Dedifferentiated amniotic fluid mesenchymal stem cell (primary cell): ENCODE data around the gene GAL3ST1.
"Not testable (repeated sequence)": the region's sequence is repeated elsewhere in the genome, so short reads cannot be mapped to it uniquely, and the experiment has no call there.

ENCODE experiments used
- DNase-seq: peaks from one replicate; pipeline ENCODE4 v3.0.0-alpha.2; 2016; ENCODE audit errors: extremely low spot score

Gene GAL3ST1

GRCh38 chr22:30574095-30574981 lies at the start of gene GAL3ST1:
Gene GAL3ST1 (minus strand): TSS chr22:30574665. CDS start chr22:30557392, 17,273 bp downstream.
- DNase-seq = no peak

DNA sequence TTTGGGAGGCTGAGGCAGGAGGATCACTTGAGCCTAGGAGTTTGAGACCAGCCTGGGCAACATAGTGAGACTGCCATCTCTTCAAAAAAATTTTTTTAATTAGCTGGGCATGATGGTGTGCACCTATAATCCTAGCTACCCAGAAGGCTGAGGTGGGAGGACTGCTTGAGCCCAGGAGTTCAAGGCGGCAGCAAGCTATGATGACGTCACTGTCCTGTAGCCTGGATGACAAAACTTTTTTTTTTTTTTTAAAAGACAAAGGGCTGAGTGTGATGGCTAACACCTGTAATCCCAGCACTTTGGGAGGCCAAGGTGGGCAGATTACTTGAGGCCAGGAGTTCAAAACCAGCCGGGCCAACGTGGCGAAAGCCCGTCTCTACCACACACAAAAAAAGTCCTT lies 45.4 kb upstream of the GAL3ST1 start:
- DNase-seq = not testable (repeated sequence)

DNA sequence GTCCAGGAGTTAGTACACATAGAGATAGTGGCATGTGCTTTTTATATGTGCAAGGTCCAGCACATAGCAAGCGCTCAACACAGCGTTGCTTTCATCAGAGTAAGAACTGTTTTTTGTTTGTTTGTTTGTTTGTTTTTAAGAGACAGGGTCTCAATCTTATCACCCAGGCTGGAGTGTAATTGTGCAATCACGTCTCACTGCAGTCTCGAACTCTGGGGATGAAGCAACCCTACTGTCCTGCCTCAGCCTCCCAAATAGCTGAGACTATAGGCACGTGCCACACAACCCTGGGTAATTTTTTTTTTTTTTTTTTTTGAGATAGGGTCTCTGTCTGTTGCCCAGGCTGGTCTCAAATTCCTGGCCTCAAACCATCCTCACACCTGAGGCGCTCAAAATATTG lies 43.4 kb upstream of the GAL3ST1 start:
- no peak for DNase-seq

GRCh38 chr22:30615543-30615954 lies 41.1 kb upstream of the GAL3ST1 start:
- DNase-seq = no peak

DNA sequence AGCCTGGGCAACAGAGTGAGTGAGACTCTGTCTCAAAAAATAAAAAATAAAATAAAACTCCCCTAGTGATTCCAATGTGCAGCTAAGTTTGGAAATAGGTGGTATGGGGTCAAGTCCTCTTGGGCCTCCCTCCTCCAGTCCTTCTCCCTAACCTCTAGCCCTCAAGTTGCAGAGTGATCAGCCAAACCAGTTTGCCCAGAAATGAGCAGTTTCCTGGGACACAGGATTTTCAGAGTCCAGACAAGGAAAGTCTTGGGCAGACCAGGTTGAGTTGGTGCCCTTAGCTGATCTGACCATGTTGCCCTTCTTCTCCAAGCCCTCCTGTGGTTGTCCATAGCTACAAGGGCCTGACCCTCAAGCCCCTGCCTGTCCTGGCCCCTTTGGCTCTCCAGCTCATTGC lies 40.4 kb upstream of the GAL3ST1 start:
- DNase-seq = no peak

GRCh38 chr22:30614268-30614667 lies 39.8 kb upstream of the GAL3ST1 start:
- DNase-seq = no peak

DNA sequence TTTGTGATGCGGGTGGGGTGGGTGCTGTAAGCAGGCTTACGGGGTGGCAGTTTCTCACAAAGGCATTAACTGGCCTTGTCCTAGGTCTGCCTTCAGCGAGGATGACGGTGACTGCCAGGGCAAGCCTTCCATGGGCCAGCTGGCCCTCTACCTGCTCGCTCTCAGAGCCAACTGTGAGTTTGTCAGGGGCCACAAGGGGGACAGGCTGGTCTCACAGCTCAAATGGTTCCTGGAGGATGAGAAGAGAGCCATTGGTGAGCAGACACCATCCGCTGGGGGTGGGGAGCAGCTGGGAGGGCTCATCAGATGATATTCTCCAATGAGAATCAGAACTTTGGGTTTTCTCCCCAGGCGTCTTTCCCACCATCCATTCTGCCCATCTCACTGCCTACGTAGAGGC lies 38.3 kb upstream of the GAL3ST1 start:
- DNase-seq = no peak

DNA sequence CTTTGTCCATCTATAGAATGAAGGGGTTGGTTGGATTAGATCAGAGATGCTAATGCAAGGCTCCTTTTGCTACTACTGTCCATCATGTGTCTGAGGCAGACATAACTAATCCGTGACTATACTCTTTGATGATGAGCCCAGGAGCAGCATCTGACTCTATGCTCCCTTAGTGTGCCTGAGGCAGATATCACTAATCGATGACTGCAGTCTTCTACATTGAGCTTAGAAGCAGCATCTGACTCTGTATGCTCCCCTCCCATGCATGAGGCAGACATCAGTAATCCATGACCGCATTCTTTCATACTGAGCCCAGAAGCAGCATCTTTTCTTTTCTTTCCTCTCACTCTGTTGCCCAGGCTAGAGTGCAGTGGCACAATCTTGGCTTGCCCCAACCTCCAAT lies 36.7 kb upstream of the GAL3ST1 start:
- no peak for DNase-seq

GRCh38 chr22:30610299-30610698 lies 35.8 kb upstream of the GAL3ST1 start:
- DNase-seq = no peak

- DNase-seq = peak; percentile 71
Observed at GRCh38 chr22:30609260-30610185, 35.1 kb upstream of the GAL3ST1 start.

DNA sequence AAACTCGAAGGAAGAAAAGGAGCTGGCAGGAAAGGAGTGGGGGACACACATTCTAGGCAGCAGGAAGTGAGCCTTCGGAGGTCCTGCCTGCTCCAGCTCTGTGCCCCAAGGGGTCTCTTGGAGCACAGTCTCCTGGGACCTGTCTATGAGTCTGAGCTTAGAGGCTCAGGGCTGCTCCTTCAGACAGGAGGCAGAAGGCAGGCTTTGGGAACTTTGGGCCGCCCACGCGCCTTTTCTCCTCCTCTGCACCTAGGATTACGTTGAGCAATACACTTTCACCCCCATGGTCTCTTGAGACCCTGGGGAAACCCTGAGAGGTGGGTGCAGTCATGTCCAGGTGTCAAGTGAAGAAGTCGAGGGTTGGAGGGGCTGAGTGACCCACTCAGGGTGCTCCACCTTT lies 33.5 kb upstream of the GAL3ST1 start:
- no peak for DNase-seq

DNA sequence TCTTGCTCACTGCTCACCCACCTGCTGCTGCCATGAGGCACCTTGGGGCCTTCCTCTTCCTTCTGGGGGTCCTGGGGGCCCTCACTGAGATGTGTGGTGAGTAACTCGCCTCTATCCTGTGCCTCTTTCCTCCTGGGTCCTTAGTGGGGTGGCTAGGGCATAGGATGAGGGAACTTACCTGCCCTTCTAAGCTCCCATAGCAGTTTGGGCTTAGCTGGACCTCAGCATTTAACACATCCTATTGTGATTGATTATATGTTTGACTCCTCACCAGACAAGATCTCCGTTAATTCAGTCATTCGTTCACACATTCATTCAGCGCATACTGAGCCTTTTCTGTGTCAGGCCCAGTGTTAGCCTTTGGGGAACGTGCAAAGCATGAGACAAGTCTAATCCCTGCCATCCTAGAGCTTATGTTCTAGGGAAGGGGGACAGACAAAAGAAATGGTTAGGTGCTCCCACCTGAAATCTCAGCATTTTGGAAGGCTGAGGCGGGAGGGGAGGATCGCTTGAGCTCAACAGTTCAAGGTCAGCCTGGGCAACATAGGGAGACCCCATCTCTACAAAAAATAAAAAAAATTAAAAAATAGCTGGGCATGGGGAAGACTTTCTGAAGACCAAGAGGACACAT lies 33.0 kb upstream of the GAL3ST1 start:
- no peak for DNase-seq

DNA sequence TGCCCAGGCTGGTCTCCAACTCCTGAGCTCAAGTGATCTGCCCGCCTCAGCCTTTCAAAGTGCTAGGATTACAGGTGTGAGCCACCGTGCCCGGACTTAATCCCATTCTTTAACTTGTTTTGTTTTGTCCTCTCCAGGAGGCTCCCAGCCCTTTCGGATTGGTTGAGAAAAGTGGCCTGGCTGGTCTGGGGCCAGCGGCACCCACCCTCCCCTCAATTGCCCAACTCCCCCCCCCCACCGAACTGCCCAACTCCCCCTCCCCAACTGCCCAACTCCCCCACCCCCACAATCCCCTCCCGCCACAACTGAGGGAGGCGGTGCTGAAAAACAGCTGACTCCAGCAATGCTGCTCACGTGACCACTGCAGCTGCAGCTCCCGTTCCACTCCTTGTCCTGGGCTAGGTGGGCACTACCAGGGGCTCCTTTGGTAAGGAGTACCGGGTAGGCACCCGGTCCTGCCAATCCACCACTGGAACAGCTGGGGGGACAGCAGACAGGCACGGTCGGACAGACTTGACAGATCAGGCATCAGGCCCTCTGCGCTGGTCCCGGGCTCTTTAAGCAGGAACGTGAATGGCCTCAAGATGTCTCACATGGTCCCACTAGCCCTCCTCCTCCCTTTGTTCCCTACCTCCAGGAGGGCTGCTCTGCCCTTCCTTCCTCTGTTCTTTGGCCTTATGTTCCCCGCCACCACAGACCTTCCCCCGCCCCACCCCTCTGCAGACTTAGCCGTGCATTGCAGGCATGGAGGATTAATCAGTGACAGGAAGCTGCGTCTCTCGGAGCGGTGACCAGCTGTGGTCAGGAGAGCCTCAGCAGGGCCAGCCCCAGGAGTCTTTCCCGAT lies 32.2 kb upstream of the GAL3ST1 start, which contains the start of gene TCN2:
Gene TCN2 (plus strand): TSS at position 720 of the 845 bp plus-strand sequence. CDS start 158 bp downstream, outside the sequence.
- peak; percentile 49 for DNase-seq

- no peak for DNase-seq
Observed at GRCh38 chr22:30605449-30606110, 31.1 kb upstream of the GAL3ST1 start.

GRCh38 chr22:30604723-30605122 lies 30.3 kb upstream of the GAL3ST1 start:
- DNase-seq = no peak

- DNase-seq = no peak
Observed at GRCh38 chr22:30603801-30604200, 29.3 kb upstream of the GAL3ST1 start.

DNA sequence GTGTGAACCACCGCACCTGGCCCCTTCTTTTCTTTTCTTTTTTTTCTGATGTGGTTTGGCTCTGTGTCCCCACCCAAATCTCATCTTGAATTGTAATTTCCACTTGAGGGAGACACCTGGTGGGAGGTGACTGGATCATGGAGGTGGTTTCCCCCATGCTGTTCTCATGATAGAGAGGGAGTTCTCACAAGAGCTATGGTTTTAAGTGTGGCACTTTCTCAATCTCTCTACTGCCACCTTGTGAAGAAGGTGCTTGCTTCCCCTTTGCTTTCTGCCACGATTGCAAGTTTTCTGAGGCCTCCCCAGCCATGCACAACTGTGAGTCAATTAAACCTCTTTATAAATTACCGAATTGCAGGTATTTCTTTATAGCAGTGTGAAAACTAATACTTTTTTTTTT lies 27.6 kb upstream of the GAL3ST1 start:
- DNase-seq = no peak

GRCh38 chr22:30601464-30601863 lies 27.0 kb upstream of the GAL3ST1 start:
- no peak for DNase-seq

GRCh38 chr22:30600921-30601320 lies 26.5 kb upstream of the GAL3ST1 start:
- no peak for DNase-seq

DNA sequence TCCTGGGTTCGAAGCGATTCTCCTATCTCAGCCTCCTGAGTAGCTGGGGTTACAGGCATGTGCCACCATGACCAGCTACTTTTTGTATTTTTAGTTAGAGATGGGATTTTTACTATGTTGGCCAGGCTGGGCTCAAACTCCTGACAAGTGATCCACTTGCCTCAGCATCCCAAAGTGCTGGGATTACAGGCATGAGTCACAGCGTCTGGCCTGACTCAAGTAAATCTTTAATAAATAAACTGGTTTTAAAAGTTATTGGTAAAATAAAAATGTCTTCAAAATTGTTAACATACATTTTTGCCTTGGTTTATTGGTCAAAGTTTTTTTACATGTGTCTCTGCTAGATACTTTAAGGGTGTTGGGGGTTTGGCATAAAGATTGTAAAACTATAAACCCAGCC lies 24.5 kb upstream of the GAL3ST1 start:
- DNase-seq = no peak

DNA sequence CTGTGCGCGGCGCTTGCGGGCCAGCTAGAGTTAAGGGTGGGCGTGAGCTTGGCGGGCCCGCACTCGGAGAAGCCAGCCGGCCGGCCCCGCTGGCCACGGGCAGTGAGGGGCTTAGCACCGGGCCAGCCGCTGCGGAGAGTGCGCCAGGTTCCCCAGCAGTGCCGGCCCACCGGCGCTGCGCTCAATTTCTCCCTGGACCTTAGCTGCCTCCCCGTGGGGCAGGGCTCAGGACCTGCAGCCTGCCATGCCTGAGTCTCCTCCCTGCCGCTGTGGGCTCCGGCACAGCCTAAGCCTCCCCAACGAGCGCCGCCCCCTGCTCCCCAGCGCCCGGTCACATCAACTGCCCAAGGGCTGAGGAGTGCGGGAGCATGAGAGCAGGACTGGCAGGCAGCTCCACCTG lies 22.4 kb upstream of the GAL3ST1 start:
- no peak for DNase-seq
